GM12891 (cell line): ENCODE results near the gene MAP2K7.
"Not testable (repeated sequence)": the region's sequence is repeated elsewhere in the genome, so short reads cannot be mapped to it uniquely, and the experiment has no call there.

Experiments used
- DNase-seq: peaks from one replicate; pipeline ENCODE4 v3.0.0; 2011; ENCODE audit warnings: low spot score; ENCODE audit not compliant: insufficient read length
- FAIRE-seq: peaks from 2 replicates; lab custom pipeline; 2011; peaks lifted over from hg19 to GRCh38; lab: Jason Lieb, UNC
- PAX5 ChIP-seq: IDR thresholded peaks from 2 replicates; pipeline ENCODE4 v1.6.1; 2011; ENCODE audit warnings: low read length, moderate library complexity, mild to moderate bottlenecking; ENCODE audit not compliant: insufficient read depth, severe bottlenecking
- POLR2A ChIP-seq: IDR thresholded peaks from 2 replicates; pipeline ENCODE4 v1.6.1; 2011; ENCODE audit warnings: low read depth, low read length, control low read depth
- POLR2AphosphoS5 ChIP-seq: IDR thresholded peaks from 2 replicates; pipeline ENCODE4 v1.6.1; 2011; ENCODE audit warnings: low read depth, low read length, control low read depth
- POU2F2 ChIP-seq: IDR thresholded peaks from 2 replicates; pipeline ENCODE4 v1.6.1; 2011; ENCODE audit warnings: low read depth, mild to moderate bottlenecking, control low read depth, low read length, moderate library complexity
- SPI1 ChIP-seq: IDR thresholded peaks from 2 replicates; pipeline ENCODE4 v1.6.1; 2011; ENCODE audit warnings: low read depth, low read length, control low read depth
- TAF1 ChIP-seq: IDR thresholded peaks from 2 replicates; pipeline ENCODE4 v1.6.1; 2011; ENCODE audit warnings: low read depth, low read length, control low read depth

Gene MAP2K7

DNA sequence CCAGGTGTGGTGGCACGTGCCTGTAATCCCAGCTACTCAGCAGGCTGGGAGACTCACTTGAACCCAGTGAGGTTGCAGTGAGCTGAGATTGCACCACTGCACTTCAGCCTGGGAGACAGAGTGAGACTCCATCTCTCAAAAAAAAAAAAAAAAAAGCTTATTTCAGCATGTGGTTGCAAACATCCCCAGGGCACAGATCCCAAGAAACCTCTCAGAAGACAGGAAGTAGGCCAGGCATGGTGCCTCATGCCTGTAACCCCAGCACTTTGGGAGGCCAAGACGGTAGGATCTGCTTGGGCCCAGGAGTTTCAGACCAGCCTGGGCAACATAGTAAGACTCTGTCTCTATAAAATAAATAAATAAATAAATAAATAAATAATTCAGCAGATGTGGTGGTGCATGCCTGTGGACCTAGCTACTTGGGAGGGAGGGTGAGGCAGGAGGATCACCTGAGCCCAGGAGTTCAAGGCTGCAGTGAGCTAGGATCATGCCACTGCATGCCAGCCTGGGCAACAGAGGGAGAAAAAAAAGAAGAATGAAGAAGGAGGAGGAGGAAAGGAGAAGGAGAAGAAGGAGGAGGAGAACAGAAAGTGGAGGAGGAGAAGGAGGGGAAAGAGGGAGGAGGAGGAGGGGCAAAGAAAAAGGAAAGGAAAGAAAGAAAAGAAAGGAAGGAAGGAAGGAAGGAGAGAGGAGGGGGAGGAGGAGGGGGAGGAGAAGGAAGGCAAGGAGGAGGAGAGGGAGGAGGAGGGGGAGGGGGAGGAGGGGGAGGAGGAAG lies 19.7 kb upstream of the MAP2K7 start:
- FAIRE-seq (no peak), DNase-seq (no peak)
- TF ChIP-seq PAX5, result no peak
- no peak for TF ChIP-seq POLR2A
- TF ChIP-seq POLR2AphosphoS5, result no peak
- no peak for TF ChIP-seq TAF1
- TF ChIP-seq POU2F2, result no peak
- TF ChIP-seq SPI1, result no peak

GRCh38 chr19:7885818-7886217 lies 17.9 kb upstream of the MAP2K7 start:
- no peak for TF ChIP-seq SPI1
- TF ChIP-seq POU2F2, result no peak
- no peak for TF ChIP-seq PAX5
- no peak for TF ChIP-seq POLR2A
- DNase-seq (no peak), FAIRE-seq (no peak)

DNA sequence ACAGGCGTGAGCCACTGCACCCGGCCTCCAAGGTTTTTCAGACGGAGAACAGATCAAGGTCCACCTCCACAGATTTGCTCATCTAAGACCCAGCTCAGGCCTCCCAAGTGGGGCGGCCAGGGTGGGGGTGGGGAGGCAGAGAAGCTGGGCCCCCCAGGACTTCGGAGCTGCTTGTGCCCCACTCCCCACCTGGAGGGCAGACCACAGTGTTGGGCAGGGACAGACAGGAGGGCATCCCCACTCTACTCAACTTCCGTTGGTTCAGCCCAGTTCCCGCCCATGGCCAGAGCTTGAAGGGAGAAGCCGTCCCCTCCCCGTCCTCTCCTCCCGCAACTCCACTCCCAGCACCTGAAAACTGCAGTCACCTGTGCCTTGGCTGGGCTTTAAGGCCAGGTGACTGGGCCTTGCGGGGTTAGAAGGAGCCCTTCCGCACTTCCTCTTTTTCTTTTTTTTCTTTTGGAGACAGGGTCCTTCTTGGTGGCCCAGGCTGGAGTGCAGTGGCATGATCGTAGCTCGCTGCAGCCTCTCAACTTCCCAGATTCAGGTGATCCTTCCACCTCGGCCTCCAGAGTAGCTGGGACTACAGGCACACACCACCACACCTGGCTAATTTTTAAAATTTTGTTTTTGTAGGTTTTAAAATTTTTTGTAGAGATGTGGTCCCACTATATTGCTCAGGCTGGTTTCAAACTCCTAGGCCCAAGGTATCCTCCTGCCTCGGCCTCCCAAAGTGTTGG lies 16.1 kb upstream of the MAP2K7 start:
- DNase-seq, result no peak
- FAIRE-seq, result no peak
- TF ChIP-seq TAF1, result no peak
- no peak for TF ChIP-seq PAX5
- no peak for TF ChIP-seq POLR2A
- TF ChIP-seq POLR2AphosphoS5, result no peak
- TF ChIP-seq POU2F2, result no peak
- TF ChIP-seq SPI1, result peak; percentile 85

DNA sequence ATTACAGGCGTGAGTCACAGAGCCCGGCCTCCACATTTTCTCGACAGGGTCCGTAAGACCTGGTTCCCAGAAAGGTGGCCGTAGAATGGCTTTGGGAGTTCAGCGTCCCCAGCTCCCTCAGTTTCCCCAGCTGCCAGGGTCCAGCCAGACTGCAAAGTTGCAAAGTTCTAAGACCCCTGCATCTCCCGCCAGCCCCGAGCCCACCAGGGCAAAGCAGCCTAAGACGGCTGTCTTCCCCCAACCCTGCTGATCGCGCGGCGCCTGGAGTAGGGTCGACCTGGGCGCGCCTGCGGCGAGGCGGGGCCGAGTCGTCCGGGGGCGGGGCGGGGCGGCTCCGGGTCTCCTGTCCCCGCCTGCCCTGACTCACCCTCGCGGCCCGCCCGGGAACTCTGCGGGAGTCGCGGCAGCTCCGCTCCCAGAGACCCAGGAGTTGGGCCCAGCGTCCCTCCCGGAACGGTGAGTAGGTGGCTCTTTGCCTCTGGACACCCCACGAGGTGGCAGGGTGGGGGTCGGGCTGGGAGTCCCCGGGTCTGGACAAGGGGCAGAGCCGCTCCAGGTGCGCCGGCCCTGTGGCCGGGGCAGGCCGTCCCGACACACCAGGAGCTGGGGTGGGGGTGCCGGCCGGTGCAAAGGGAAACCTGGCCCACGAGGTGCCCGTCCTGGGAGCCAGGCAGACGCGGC lies 15.4 kb upstream of the MAP2K7 start, which contains the start of gene LRRC8E:
Gene LRRC8E (plus strand): TSS at position 366 of the 681 bp plus-strand sequence. CDS start 7,094 bp downstream, outside the sequence.
- FAIRE-seq (no peak), DNase-seq (no peak)
- TF ChIP-seq POLR2AphosphoS5, result no peak
- no peak for TF ChIP-seq SPI1
- no peak for TF ChIP-seq POLR2A
- TF ChIP-seq PAX5, result no peak
- TF ChIP-seq TAF1, result no peak
- TF ChIP-seq POU2F2, result no peak

GRCh38 chr19:7888826-7889217 lies 14.9 kb upstream of the MAP2K7 start:
- no peak for FAIRE-seq
- TF ChIP-seq PAX5 (no peak), SPI1 (no peak), POLR2A (no peak), TAF1 (no peak), POLR2AphosphoS5 (no peak), POU2F2 (no peak)
- no peak for DNase-seq

GRCh38 chr19:7893362-7894101 lies 10.1 kb upstream of the MAP2K7 start:
- DNase-seq, FAIRE-seq: not testable (repeated sequence)

GRCh38 chr19:7894612-7895309 lies 8.9 kb upstream of the MAP2K7 start:
- TF ChIP-seq TAF1 (no peak), SPI1 (no peak), PAX5 (no peak), POLR2AphosphoS5 (no peak), POLR2A (no peak), POU2F2 (no peak)
- FAIRE-seq, result no peak
- DNase-seq, result no peak

GRCh38 chr19:7895565-7895964 lies 8.1 kb upstream of the MAP2K7 start:
- FAIRE-seq, result no peak
- TF ChIP-seq TAF1 (no peak), POLR2A (no peak), POU2F2 (no peak), POLR2AphosphoS5 (no peak), PAX5 (no peak), SPI1 (no peak)
- DNase-seq, result no peak

GRCh38 chr19:7897292-7897691 lies 6.4 kb upstream of the MAP2K7 start:
- TF ChIP-seq PAX5, result no peak
- no peak for TF ChIP-seq POU2F2
- no peak for TF ChIP-seq POLR2A
- no peak for TF ChIP-seq SPI1
- no peak for TF ChIP-seq TAF1
- no peak for TF ChIP-seq POLR2AphosphoS5
- DNase-seq (no peak), FAIRE-seq (no peak)
